Measurements from ENCODE around the gene FZR1.
"Not testable (repeated sequence)": the region's sequence is repeated elsewhere in the genome, so short reads cannot be mapped to it uniquely, and the experiment has no call there.

FZR1 gene

GRCh38 chr19:3547301-3547731, 41.2 kb downstream of the FZR1 start:
- DNase-seq (ENCODE audit: low read depth), result no peak

GRCh38 chr19:3547767-3548282, 41.7 kb downstream of the FZR1 start:
- no peak for DNase-seq (ENCODE audit: low read depth)

- no peak for DNase-seq (ENCODE audit: low read depth)
These were observed 42.5 kb downstream of the FZR1 start for GRCh38 chr19:3548606-3549005.

DNA sequence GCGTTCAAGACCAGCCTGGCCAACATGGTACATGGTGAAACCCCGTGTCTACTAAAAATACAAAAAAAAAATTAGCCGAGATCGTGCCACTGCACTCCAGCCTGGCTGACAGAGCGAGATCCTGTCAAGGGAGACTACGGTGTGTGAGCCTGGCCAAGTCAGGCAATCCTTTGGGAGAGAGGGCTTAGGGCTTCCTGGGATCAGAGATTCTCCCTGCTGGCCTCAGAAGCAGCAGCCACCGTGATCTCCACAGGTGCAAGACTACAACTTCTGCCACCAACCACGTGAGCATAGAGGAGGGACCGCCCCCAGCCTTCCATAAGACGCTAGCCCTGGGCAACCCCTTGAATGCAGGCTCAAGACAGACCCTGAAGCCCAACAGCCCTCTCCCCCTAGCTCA, 43.7 kb downstream of the FZR1 start:
- DNase-seq (ENCODE audit: low read depth), result no peak

- no peak for DNase-seq (ENCODE audit: low read depth)
These were observed 45.1 kb downstream of the FZR1 start for GRCh38 chr19:3550947-3551791.

GRCh38 chr19:3551792-3552095, 45.6 kb downstream of the FZR1 start:
- DNase-seq (ENCODE audit: low read depth), result no peak

DNA sequence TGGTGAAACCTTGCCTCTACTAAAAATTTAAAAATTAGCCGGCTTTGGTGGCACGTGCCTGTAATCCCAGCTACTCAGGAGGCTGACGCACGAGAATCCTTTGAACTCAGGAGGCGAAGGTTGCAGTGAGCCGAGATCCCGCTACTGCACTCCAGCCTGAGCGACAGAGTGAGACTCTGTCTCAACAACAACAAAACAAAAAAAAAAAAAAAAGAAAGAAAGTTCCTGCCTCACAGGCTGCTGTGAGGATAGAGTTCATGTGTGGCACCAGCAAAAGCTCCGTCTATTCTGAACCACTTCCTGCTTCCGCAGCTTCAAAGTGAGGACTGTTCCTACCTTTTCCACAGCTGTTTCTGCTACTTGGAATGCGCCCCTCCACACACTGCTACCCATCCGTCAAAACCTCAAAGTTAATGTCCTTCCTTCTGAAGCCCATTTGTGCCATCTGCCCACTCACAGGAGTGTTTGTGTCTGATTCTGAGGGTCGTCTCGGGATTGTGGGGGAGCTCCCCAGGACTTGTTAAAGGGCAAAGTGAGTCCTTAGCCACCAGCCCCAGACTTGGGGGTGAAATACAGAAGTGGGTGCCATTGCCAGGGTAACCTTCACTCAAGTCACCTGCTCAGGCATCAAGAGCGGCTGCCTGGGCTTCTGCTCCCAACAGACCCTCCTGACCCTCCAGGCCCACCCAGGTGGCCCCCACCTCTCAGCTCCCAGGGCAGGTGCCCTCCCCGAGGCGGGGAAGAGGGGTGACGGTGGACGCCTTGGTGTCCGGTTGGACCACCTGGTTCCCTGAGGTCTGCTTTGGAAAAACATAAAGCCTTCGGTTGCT, 48.4 kb downstream of the FZR1 start:
- no peak for DNase-seq (ENCODE audit: low read depth)

GRCh38 chr19:3555653-3556422, 49.7 kb downstream of the FZR1 start:
- DNase-seq (ENCODE audit: low read depth), result no peak

GRCh38 chr19:3556423-3556977, 50.4 kb downstream of the FZR1 start:
- DNase-seq (ENCODE audit: low read depth), result no peak

DNA sequence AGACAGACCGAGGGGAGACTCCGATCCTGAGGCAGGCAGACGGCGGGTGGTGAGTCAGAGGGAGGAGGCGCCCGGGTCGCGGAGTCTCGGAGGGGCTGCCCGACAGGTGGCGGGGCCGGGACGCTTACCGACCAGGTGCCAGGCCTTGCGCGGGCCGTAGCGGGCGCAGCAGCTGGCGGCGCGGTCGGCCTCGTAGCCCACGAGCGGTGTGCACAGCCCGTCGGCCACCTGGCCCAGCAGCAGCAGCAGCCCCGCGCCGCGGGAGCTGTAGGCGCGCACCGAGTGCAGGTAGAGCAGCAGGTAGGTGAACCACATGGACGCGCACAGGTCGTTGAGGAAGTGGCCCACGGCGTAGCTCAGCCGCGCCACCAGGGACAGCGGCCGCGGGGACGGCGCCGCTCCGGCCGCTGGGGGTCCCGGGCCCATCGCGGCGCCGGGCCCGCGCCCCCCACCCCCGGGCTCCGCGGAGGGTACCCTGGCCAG, 50.9 kb downstream of the FZR1 start:
- no peak for DNase-seq (ENCODE audit: low read depth)

DNA sequence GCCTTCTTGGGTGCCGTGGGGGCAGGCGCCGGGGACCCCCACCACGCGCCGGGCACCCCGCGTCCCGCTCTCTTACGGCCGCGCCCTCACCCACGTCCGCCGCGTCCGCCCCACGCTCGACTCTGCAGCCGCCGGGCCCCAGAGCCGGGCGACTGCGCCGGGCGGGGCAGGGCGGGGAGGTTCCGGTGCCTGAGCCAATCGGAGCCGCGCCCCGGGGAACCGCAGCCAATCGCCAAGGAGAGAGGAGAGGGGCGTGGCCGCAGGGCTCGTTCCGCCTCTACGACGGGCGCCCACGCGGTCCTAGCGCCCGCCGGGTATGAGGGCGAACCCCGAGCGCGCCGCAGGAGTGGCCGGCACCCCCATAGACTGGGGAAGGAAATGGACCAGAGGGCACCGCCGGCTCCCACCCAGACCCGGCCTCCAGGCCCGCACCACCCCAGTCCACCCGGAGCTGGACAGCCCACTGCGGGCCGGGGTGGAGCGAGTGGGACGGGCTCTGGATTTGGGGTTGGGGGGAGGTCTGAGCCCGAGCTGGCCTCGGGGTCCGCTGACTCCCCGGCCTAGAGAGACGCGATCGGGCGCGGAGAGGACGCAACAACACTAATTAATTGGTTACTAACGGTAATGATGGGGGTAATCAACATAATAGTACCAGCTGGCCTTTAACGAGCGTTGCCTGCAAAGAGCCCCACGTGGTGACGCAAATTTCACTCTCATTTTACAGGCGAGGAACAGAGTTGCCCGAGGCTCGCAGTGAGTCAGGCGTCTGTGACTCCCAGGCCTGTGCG, 51.5 kb downstream of the FZR1 start, which contains the start of gene MFSD12:
MFSD12 (minus strand) TSS at position 126 of the 788 bp plus-strand sequence. CDS start 183 bp downstream, outside the sequence.
- peak; percentile 76 for DNase-seq (ENCODE audit: low read depth)

GRCh38 chr19:3563709-3564524, 57.8 kb downstream of the FZR1 start:
- no peak for DNase-seq (ENCODE audit: low read depth)

DNA sequence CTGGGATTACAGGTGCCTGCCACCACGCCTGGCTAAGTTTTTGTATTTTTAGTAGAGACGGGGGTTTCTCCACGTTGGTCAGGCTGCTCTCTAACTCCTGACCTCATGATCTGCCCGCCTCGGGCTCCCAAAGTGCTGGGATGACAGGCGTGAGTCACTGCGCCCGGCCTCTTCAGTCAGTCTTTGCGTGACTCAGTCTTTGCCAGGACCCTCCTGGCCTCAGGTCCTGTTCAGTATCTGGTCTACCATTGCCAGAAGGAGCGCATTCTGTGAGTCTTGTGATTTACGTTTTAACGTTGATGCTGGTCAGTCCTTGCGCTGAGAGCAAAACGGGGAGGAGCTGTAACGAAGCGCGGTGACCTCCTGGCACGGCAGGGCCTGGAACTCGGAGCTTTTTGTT, 59.0 kb downstream of the FZR1 start:
- DNase-seq (ENCODE audit: low read depth), result no peak

DNA sequence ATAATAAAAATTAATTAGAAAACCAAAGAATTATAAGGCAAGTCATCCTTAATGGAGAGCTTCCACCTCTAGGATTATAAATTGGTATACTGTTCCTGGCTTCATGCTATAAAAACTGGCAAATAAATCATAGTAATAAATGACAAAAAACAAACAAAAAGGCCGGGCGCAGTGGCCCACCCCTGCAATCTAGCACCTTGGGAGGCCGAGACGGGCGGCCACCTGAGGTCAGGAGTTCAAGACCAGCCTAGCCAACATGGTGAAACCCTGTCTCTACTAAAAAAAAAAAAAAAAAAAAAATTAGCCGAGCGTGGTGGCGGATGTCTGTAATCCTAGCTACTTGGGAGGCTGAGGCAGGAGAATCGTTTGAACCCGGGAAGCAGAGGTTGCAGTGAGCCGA, 63.9 kb downstream of the FZR1 start:
- not testable (repeated sequence) for DNase-seq (ENCODE audit: low read depth)

- DNase-seq (ENCODE audit: low read depth), result no peak
These were observed 64.5 kb downstream of the FZR1 start for GRCh38 chr19:3570606-3571011.

DNA sequence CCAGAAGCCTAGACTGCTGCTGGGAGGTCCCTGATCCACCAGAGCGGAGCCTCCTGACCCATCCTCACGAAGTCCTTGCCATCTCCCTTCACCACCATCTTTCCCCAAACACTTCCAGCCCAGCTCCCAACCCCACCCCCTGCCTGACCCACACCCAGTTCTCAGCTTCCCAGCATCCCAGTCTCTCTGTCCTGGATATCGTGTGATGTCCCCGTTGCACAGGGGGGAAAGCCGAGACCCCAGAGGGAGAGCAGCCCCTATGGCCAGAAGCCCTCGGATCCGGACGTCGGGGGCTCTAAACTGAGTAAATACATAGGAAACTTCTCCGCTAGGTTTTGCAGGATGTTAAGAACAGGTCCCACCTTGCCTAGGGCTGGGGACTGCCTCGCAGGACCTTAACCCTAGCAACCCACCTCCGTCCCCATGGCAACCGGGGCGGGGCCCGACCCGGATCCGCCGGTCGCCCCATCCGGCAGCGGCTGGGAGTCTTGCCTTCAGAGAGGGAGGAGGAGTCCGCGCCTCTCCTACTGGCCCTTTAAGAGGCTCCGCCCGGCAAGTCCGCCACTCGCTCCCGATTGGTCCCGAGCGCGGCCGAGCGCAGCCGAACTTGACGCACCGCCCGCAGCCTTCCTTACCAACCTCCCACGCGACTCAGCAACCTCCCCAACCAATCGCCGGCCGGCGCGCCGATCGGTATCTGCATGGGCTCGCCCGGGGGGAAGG, 66.2 kb downstream of the FZR1 start:
- DNase-seq (ENCODE audit: low read depth), result peak; percentile 100

DNA sequence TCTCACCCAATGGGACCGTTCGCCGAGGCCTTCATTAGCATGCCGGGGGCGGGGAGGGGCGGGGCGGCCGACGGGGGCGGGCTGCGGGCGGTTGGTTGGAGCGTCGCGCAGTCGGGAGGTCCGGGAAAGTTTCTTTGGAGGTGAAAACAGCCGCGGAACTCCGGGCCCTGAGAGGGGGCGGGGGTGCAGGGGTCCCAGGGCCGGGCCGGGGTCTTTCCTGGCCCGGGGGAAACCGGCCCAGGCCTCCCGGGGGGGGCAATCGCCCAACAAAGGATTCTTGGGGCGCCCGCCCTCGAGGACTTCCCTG, 66.7 kb downstream of the FZR1 start, which contains the start of gene HMG20B:
HMG20B (plus strand) TSS at position 90 of the 307 bp plus-strand sequence. CDS start 366 bp downstream, outside the sequence.
- no peak for DNase-seq (ENCODE audit: low read depth)

- DNase-seq (ENCODE audit: low read depth), result no peak
These were observed 67.2 kb downstream of the FZR1 start for GRCh38 chr19:3573162-3573857.

Data from CMK (cell line).